HG02885 (cell line): ENCODE results near the gene PLCH2.

ENCODE experiments used
- ATAC-seq: cut with Tn5 transposase; IDR thresholded peaks from one replicate; pipeline ENCODE4 v1.9.1; 2021; ENCODE audit warnings: mild to moderate bottlenecking; ENCODE audit not compliant: unreplicated experiment, poor library complexity

PLCH2 gene

GRCh38 chr1:2508751-2509150 is 32.7 kb downstream of the PLCH2 start:
- no peak for ATAC-seq

- no peak for ATAC-seq
These were observed 33.5 kb downstream of the PLCH2 start for GRCh38 chr1:2509589-2509988.

GRCh38 chr1:2510366-2511155 is 34.5 kb downstream of the PLCH2 start:
- ATAC-seq = no peak

GRCh38 chr1:2512862-2513421 is 36.9 kb downstream of the PLCH2 start:
- ATAC-seq = no peak

- no peak for ATAC-seq
These were observed 38.0 kb downstream of the PLCH2 start for GRCh38 chr1:2513939-2514652.

- ATAC-seq = no peak
These were observed 39.0 kb downstream of the PLCH2 start for GRCh38 chr1:2514863-2515762.

GRCh38 chr1:2515763-2516080 is 39.6 kb downstream of the PLCH2 start:
- ATAC-seq = no peak

- no peak for ATAC-seq
These were observed 40.0 kb downstream of the PLCH2 start for GRCh38 chr1:2516124-2516523.

GRCh38 chr1:2516946-2517345 is 40.9 kb downstream of the PLCH2 start:
- no peak for ATAC-seq

- no peak for ATAC-seq
These were observed 41.9 kb downstream of the PLCH2 start for GRCh38 chr1:2517966-2518365.

GRCh38 chr1:2518528-2518927 is 42.4 kb downstream of the PLCH2 start:
- no peak for ATAC-seq

- no peak for ATAC-seq
These were observed 43.1 kb downstream of the PLCH2 start for GRCh38 chr1:2519029-2519685.

GRCh38 chr1:2519729-2520128 is 43.6 kb downstream of the PLCH2 start:
- ATAC-seq = no peak

GRCh38 chr1:2520206-2520605 is 44.1 kb downstream of the PLCH2 start:
- no peak for ATAC-seq

- no peak for ATAC-seq
These were observed 44.7 kb downstream of the PLCH2 start for GRCh38 chr1:2520806-2521205.

GRCh38 chr1:2522230-2522629 is 46.1 kb downstream of the PLCH2 start:
- ATAC-seq = no peak

- ATAC-seq = no peak
These were observed 47.3 kb downstream of the PLCH2 start for GRCh38 chr1:2523191-2523890.

GRCh38 chr1:2523891-2524609 is 48.0 kb downstream of the PLCH2 start:
- ATAC-seq = no peak

- no peak for ATAC-seq
These were observed 49.5 kb downstream of the PLCH2 start for GRCh38 chr1:2525572-2525919.
